MM.1S (cell line): ENCODE measurements around the gene POLRMT.
"Not testable (repeated sequence)": the region's sequence is repeated elsewhere in the genome, so short reads cannot be mapped to it uniquely, and the experiment has no call there.

Experiments used
- EZH2 ChIP-seq: fragments of 300-600 bp; sonication (generic); optimal IDR thresholded peaks from 2 replicates; pipeline ENCODE3; 2017; ENCODE audit warnings: low read depth, mild to moderate bottlenecking, antibody characterized with exemption, low read length, mixed read lengths
- TF ChIP-seq, protein P1 (sequence below): fragments of 300-600 bp; sonication (generic); IDR thresholded peaks from 2 replicates; pipeline ENCODE4 v1.5.1; 2016; ENCODE audit warnings: antibody characterized with exemption, low read length, mixed read lengths

DNA sequence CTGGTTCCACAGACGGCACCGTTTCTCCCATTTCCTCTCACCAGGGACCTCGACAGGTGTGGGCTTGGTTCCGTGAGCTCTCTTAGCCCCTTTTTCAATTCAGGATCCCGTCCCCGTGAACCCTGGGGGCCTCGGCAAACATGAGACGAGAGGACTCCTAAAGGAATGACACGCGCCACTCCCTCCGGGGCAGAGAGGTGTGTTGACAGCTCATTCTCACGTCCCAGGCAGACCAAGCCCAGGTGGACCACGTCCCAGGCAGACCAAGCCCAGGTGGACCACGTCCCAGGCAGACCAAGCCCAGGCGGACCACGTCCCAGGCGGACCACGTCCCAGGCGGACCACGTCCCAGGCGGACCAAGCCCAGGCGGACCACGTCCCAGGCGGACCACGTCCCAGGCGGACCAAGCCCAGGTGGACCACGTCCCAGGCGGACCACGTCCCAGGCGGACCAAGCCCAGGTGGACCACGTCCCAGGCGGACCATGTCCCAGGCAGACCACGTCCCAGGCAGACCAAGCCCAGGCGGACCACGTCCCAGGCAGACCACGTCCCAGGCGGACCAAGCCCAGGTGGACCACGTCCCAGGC, 33.7 kb upstream of the POLRMT start:
- TF ChIP-seq, protein P1, sequence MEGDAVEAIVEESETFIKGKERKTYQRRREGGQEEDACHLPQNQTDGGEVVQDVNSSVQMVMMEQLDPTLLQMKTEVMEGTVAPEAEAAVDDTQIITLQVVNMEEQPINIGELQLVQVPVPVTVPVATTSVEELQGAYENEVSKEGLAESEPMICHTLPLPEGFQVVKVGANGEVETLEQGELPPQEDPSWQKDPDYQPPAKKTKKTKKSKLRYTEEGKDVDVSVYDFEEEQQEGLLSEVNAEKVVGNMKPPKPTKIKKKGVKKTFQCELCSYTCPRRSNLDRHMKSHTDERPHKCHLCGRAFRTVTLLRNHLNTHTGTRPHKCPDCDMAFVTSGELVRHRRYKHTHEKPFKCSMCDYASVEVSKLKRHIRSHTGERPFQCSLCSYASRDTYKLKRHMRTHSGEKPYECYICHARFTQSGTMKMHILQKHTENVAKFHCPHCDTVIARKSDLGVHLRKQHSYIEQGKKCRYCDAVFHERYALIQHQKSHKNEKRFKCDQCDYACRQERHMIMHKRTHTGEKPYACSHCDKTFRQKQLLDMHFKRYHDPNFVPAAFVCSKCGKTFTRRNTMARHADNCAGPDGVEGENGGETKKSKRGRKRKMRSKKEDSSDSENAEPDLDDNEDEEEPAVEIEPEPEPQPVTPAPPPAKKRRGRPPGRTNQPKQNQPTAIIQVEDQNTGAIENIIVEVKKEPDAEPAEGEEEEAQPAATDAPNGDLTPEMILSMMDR, result not testable (repeated sequence)
- TF ChIP-seq EZH2, result not testable (repeated sequence)
